ENCODE measurements around the gene KRT84. TPM values are rescaled to one million over a fixed set of nuclear protein-coding genes. Genes with fewer than 3 reads are reported as not detected.

Gene KRT84
- total and polyA plus RNA-seq, 2 of the 4 experiments (the other 2 are of a cell fraction), result not detected

DNA sequence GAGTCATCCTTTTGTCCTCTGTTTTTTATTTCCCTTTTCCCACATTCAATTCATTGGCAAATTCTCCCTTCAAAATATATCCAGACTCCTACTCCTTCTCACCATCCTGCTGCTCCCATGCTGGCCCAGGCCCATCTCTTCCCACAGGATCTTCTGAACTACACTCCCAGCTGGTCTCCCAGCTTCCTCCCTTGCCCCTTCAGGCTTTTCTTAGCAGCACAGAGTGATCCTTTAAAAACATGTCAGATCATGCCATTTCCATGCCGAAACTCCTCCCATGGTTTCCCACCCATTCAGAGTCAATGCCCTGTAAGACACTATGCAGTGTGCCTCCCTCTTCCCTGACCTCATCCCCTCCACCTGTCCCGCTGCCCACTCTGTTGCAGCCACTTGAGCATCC, 2.4 kb upstream of the KRT84 start:
- no peaks in the 10 kb centered on the region for H3K4me1 ChIP-seq (ENCODE audit: control insufficient read depth, insufficient read depth, low read length)
- no peak overlapping the region for H2AK9ac ChIP-seq (replicated peaks; ENCODE audit: low read depth, low read length, poor library complexity)
- no peak overlapping the region for H3K4ac ChIP-seq (ENCODE audit: low read depth, low read length)
- H2BK15ac ChIP-seq (ENCODE audit: low read depth, low read length), result no peak overlapping the region
- no TSS peak for BruUV-seq (replicated peaks)
- no peak overlapping the region for H3K23ac ChIP-seq (ENCODE audit: low read depth, low read length)
- no peaks in the 10 kb centered on the region for H3K9me3 ChIP-seq (ENCODE audit: control insufficient read depth, insufficient read depth, low read length)
- H3K9me1 ChIP-seq (ENCODE audit: insufficient read depth, low read length), result no peaks in the 10 kb centered on the region
- H3K14ac ChIP-seq (replicated peaks; ENCODE audit: low read depth, low read length), result no peak overlapping the region
- H3K36me3 ChIP-seq (ENCODE audit: control insufficient read depth, insufficient read depth, low read length), result no peaks in the 10 kb centered on the region
- POLR2A ChIA-PET (ENCODE audit: unreplicated experiment), result no interaction called here
- no peak overlapping the region for H2AK5ac ChIP-seq (ENCODE audit: low read depth, low read length)
- H3K4me3 ChIP-seq (ENCODE audit: insufficient read depth, low read depth, low read length), result no peak overlapping the region
- 100% methylated on average over 1 of the region's 2 CpGs; no CpG with 5 or more reads in 1 of the 2 experiments for WGBS, 2 experiments (ENCODE audit: extremely low coverage in 2 of 2, insufficient read length in 1 of 2)
- no peak overlapping the region for H2AFZ ChIP-seq (replicated peaks; ENCODE audit: low read length, poor library complexity)
- H3K56ac ChIP-seq (ENCODE audit: extremely low read depth, insufficient read depth, low read length), result no peak overlapping the region
- DNase-seq (no peak), ATAC-seq (ENCODE audit: low read depth) (no peak)
- no peak overlapping the region for H2BK20ac ChIP-seq (ENCODE audit: low read depth, low read length)
- H3K79me1 ChIP-seq (ENCODE audit: low read depth in 1 of 2, low read length in 2 of 2), result no peaks in the 10 kb centered on the region
- H4K20me1 ChIP-seq (ENCODE audit: insufficient read depth, low read length), result no peaks in the 10 kb centered on the region
- no peak overlapping the region for H2BK5ac ChIP-seq (ENCODE audit: low read depth, low read length, poor library complexity, severe bottlenecking)
- no peak for TF ChIP-seq RCOR1 (IDR thresholded peaks at IDR 0.05; ENCODE audit: insufficient replicate concordance, low read length)
- TF ChIP-seq CEBPB (IDR thresholded peaks at IDR 0.05; ENCODE audit: low read depth, low read length), result no peak
- no peak for TF ChIP-seq MAFK (IDR thresholded peaks at IDR 0.05; ENCODE audit: low read depth, low read length)
- TF ChIP-seq POLR2A (IDR thresholded peaks at IDR 0.05; ENCODE audit: low read depth, low read length), result no peak
- no peak for TF ChIP-seq FOS (IDR thresholded peaks at IDR 0.05; ENCODE audit: low read depth, low read length)
- TF ChIP-seq BHLHE40 (IDR thresholded peaks at IDR 0.05; ENCODE audit: low read depth, low read length), result no peak
- TF ChIP-seq, protein P1, sequence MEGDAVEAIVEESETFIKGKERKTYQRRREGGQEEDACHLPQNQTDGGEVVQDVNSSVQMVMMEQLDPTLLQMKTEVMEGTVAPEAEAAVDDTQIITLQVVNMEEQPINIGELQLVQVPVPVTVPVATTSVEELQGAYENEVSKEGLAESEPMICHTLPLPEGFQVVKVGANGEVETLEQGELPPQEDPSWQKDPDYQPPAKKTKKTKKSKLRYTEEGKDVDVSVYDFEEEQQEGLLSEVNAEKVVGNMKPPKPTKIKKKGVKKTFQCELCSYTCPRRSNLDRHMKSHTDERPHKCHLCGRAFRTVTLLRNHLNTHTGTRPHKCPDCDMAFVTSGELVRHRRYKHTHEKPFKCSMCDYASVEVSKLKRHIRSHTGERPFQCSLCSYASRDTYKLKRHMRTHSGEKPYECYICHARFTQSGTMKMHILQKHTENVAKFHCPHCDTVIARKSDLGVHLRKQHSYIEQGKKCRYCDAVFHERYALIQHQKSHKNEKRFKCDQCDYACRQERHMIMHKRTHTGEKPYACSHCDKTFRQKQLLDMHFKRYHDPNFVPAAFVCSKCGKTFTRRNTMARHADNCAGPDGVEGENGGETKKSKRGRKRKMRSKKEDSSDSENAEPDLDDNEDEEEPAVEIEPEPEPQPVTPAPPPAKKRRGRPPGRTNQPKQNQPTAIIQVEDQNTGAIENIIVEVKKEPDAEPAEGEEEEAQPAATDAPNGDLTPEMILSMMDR (conservative IDR thresholded peaks at IDR 0.05; ENCODE audit: low read depth, low read length), result no peak
- no peak overlapping the region for H4K8ac ChIP-seq (ENCODE audit: low read depth in 2 of 2, low read length in 2 of 2)
- H4K91ac ChIP-seq (ENCODE audit: insufficient read depth, low read depth, low read length), result no peak overlapping the region
- H2BK120ac ChIP-seq (ENCODE audit: low read depth, low read length), result no peak overlapping the region
- no peak overlapping the region for H3K18ac ChIP-seq (ENCODE audit: low read depth, low read length)
- H3K27me3 ChIP-seq (ENCODE audit: control insufficient read depth, insufficient read depth, low read length), result peaks cover 49% of the 10 kb centered on the region
- dilution Hi-C loops (cut with HindIII; ENCODE audit: low sequenced_read_pairs, unreplicated experiment), result no loop called here
- no peak overlapping the region for H4K5ac ChIP-seq (ENCODE audit: low read depth, low read length)
- no peak overlapping the region for H3K9ac ChIP-seq (ENCODE audit: low read depth, low read length)
- intact Hi-C loops (cut with micrococcal nuclease), result no loop called here
- CTCF ChIA-PET, result no interaction called here
- in situ Hi-C loops (cut with MboI; ENCODE audit: low sequenced_read_pairs), result no loop called here
- H3K27ac ChIP-seq (ENCODE audit: insufficient read depth, low read length), result no peak overlapping the region
- no peak overlapping the region for H3K4me2 ChIP-seq (ENCODE audit: low read depth, low read length)
